NCI-H226 (cell line): Measurements from ENCODE around the gene MSRB3.

ENCODE experiments used
- DNase-seq: peaks from one replicate; pipeline ENCODE4 v3.0.0-alpha.2; 2015

Gene MSRB3

GRCh38 chr12:65327207-65328076 is 49.0 kb downstream of the MSRB3 start:
- no peak for DNase-seq

GRCh38 chr12:65329721-65330120 is 51.2 kb downstream of the MSRB3 start:
- no peak for DNase-seq

- DNase-seq: peak; percentile 35
Measured at GRCh38 chr12:65330331-65330730, 51.8 kb downstream of the MSRB3 start.

- DNase-seq: no peak
Measured at GRCh38 chr12:65331456-65331855, 53.0 kb downstream of the MSRB3 start.

GRCh38 chr12:65333649-65334048 is 55.2 kb downstream of the MSRB3 start:
- no peak for DNase-seq

- DNase-seq: no peak
Measured at GRCh38 chr12:65334521-65334920, 56.0 kb downstream of the MSRB3 start.

GRCh38 chr12:65335021-65335714 is 56.7 kb downstream of the MSRB3 start:
- DNase-seq: peak; percentile 92

- no peak for DNase-seq
Measured at GRCh38 chr12:65335981-65336380, 57.5 kb downstream of the MSRB3 start.

GRCh38 chr12:65339161-65339560 is 60.7 kb downstream of the MSRB3 start:
- no peak for DNase-seq

- no peak for DNase-seq
Measured at GRCh38 chr12:65343230-65343629, 64.7 kb downstream of the MSRB3 start.

- DNase-seq: no peak
Measured at GRCh38 chr12:65343801-65344200, 65.3 kb downstream of the MSRB3 start.

- DNase-seq: no peak
Measured at GRCh38 chr12:65355461-65355860, 77.0 kb downstream of the MSRB3 start.

- peak; percentile 57 for DNase-seq
Measured at GRCh38 chr12:65362234-65363031, 84.0 kb downstream of the MSRB3 start.

GRCh38 chr12:65364046-65364445 is 85.6 kb downstream of the MSRB3 start:
- peak; percentile 78 for DNase-seq

GRCh38 chr12:65367396-65367795 is 88.9 kb downstream of the MSRB3 start:
- no peak for DNase-seq

- no peak for DNase-seq
Measured at GRCh38 chr12:65368055-65368454, 89.6 kb downstream of the MSRB3 start.

- no peak for DNase-seq
Measured at GRCh38 chr12:65372574-65372973, 94.1 kb downstream of the MSRB3 start.

GRCh38 chr12:65384240-65384639 is 105.8 kb downstream of the MSRB3 start:
- DNase-seq: no peak

- no peak for DNase-seq
Measured at GRCh38 chr12:65387396-65387795, 108.9 kb downstream of the MSRB3 start.

- DNase-seq: no peak
Measured at GRCh38 chr12:65389436-65389835, 111.0 kb downstream of the MSRB3 start.

GRCh38 chr12:65391711-65392110 is 113.2 kb downstream of the MSRB3 start:
- no peak for DNase-seq

- DNase-seq: no peak
Measured at GRCh38 chr12:65392491-65392890, 114.0 kb downstream of the MSRB3 start.

- DNase-seq: no peak
Measured at GRCh38 chr12:65403188-65403587, 124.7 kb downstream of the MSRB3 start.
